ENCODE data around the gene TMEM63C. TPM values are rescaled to one million over a fixed set of nuclear protein-coding genes. Genes with fewer than 3 reads are reported as not detected.

The TMEM63C gene
- total RNA-seq, 2 experiments from 2014 or later, result 3.3 to 3.6 TPM

DNA sequence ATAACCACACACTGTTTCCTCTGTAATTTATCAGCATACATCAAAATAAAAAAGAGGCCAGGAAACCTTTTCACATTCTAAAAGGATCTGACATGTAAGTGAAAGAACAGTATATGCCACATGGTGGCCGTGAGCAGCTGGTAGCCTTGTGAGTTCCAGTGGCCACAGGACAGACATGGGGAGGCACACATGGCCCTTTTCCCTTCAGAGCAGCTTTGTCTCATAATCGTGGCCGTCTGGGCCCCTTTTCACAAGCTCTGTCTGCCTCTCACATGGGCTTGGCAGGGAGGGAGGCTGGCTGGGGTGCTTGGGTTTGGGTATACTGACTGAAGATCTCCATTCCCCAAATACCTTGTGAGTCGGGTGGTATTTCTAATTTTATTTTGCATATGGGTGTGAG, 38.5 kb upstream of the TMEM63C start:
- intact Hi-C loops (cut with micrococcal nuclease), result no loop called here
- H3K27ac Mint-ChIP-seq, result no peak overlapping the region
- H3K9me3 Mint-ChIP-seq, result no peaks in the 10 kb centered on the region
- peaks cover 60% of the 10 kb centered on the region for H3K27me3 Mint-ChIP-seq
- no peak overlapping the region for H3K4me3 Mint-ChIP-seq
- no peak for DNase-seq
- H3K4me1 Mint-ChIP-seq (ENCODE audit: low read depth), result peaks cover 14% of the 10 kb centered on the region
- no peak for ATAC-seq
- ChIA-PET CTCF (interaction anchor here (1.1 to 4.2 kb wide), 6 partner anchors 9 to 70 kb away, joined by 3 to 33 read pairs (median 4); no protein-coding TSS in a partner anchor), POLR2A (no interaction called here)
- TF ChIP-seq, protein P1, sequence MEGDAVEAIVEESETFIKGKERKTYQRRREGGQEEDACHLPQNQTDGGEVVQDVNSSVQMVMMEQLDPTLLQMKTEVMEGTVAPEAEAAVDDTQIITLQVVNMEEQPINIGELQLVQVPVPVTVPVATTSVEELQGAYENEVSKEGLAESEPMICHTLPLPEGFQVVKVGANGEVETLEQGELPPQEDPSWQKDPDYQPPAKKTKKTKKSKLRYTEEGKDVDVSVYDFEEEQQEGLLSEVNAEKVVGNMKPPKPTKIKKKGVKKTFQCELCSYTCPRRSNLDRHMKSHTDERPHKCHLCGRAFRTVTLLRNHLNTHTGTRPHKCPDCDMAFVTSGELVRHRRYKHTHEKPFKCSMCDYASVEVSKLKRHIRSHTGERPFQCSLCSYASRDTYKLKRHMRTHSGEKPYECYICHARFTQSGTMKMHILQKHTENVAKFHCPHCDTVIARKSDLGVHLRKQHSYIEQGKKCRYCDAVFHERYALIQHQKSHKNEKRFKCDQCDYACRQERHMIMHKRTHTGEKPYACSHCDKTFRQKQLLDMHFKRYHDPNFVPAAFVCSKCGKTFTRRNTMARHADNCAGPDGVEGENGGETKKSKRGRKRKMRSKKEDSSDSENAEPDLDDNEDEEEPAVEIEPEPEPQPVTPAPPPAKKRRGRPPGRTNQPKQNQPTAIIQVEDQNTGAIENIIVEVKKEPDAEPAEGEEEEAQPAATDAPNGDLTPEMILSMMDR (IDR thresholded peaks at IDR 0.05), result no peak
- no peaks in the 10 kb centered on the region for H3K36me3 Mint-ChIP-seq (ENCODE audit: low read depth)

DNA sequence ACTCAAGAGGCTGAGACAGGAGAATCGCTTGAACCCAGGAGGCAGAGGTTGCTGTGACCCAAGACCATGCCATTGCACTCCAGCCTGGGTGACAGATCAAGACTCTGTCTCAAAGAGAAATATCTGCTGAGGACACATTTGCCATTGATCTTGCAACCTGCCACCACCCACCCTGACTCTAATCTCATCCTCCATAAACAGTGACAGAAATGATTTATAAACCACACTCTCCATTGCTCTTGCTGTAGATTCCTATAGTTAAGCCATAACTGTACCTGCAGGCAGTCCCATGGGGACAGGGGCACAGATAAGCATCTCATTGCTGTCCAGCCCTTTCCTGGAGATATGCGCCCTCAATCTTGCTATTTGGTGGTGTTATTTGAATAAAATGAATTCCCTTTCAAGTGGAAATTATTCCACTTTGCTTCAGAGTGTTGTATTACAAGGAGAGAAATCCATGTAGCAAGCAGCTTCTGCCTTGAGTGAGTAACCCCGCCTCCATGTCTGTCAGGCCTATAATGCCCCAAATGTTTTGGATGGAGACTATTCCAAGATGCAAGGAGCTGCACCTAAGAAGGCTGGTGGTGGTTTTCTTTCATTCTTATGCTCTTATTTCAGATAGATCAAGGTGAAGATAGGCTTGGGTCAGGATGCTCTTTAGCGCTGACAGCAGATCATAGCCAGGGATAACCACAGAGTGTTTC, 37.0 kb upstream of the TMEM63C start:
- Mint-ChIP-seq H3K27ac (no peak overlapping the region), H3K36me3 (ENCODE audit: low read depth) (no peaks in the 10 kb centered on the region), H3K9me3 (no peaks in the 10 kb centered on the region), H3K27me3 (peaks cover 51% of the 10 kb centered on the region), H3K4me3 (no peak overlapping the region), H3K4me1 (ENCODE audit: low read depth) (peaks cover 9% of the 10 kb centered on the region)
- ATAC-seq (no peak), DNase-seq (no peak)
- POLR2A ChIA-PET, result no interaction called here
- TF ChIP-seq, protein P1 (IDR thresholded peaks at IDR 0.05), result no peak
- intact Hi-C loops (cut with micrococcal nuclease), result no loop called here
- CTCF ChIA-PET, result interaction anchor here (1.7 to 4.2 kb wide), 2 partner anchors 8 to 68 kb away, joined by 6 to 33 read pairs; no protein-coding TSS in a partner anchor

DNA sequence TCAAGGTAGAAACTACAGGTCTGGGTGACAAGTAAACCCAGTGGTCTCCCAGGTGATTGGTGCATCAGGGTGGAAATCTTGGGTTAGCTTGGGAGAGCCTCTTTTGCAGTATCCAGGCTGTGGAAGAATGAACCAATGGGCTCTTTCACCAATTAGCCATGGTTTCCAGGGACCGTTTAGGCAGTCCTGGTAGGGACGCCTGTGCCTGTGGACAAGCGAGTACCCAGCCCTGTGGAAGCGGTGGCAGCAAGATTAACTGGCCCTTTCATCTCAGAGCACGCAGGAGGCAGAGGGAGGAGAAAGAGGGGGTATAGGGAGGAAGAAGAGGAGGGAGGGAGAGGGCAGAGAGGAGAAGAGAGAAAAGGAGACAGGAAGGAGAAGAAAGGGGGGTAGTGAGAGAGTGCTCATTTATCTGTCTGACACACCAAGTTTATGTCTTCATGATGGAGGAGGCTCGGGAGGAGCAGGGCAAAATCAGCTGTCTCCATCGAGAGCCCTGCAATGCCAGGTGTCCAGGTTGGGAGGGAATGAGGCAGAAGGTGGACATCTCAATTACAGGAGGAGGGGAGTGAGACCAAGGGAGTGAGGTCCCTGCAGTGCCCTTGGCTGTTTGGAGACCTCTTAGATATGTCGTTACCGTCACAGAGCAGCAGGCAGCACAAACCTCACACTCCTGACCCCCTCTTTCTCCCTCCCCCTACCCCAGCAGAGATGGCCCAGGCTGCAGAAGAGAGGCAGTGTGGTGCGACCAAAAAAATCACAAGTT, 35.4 kb upstream of the TMEM63C start:
- CTCF ChIA-PET, result interaction anchor here (1.8 kb wide), 1 partner anchor 170 kb away, joined by 8 read pairs; no protein-coding TSS in a partner anchor
- intact Hi-C loops (cut with micrococcal nuclease), result no loop called here
- Mint-ChIP-seq H3K9me3 (no peaks in the 10 kb centered on the region), H3K27ac (no peak overlapping the region), H3K4me3 (no peak overlapping the region), H3K4me1 (ENCODE audit: low read depth) (peaks cover 3% of the 10 kb centered on the region), H3K36me3 (ENCODE audit: low read depth) (no peaks in the 10 kb centered on the region), H3K27me3 (peaks cover 40% of the 10 kb centered on the region)
- TF ChIP-seq, protein P1 (IDR thresholded peaks at IDR 0.05), result no peak
- no peak for ATAC-seq
- DNase-seq, result no peak
- POLR2A ChIA-PET, result interaction anchor here (0.9 kb wide), 1 partner anchor 81 kb away, joined by 3 read pairs; no protein-coding TSS in a partner anchor

DNA sequence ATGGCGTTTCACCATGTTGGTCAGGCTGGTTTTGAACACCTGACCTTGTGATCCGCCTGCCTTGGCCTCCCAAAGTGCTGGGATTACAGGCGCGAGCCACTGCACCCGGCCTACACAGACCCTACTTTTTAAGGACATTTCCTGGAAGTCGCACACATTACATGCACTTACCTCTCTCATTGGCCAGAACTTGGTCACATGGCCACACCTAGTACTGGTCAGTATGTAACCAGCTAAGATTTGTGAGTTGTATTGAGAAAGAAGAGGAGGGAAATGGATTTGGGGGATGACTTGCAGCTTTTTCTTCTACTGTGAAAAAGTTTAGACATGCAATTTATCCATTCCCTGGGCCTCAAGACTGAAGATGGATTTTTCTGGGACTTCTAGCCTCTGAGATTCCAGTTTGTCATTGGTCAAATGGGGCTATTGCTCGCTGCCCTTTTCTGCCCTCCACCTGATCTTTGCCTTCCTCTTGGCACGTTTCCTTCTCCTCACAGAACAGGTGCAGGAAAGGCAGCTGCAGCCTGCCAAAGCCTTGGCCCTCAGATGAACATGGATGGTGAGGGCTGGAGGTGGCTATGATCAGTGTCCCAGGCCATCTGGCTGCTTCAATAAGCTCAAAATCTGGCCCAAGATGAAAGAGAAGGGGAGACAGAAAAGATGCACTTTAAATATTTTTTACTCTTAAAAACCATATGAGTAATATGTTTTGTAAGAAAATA, 32.9 kb upstream of the TMEM63C start:
- no peak overlapping the region for H3K27ac Mint-ChIP-seq
- no peaks in the 10 kb centered on the region for H3K4me1 Mint-ChIP-seq (ENCODE audit: low read depth)
- H3K27me3 Mint-ChIP-seq, result peaks cover 30% of the 10 kb centered on the region
- ChIA-PET POLR2A (no interaction called here), CTCF (interaction anchor here (1.0 to 6.7 kb wide), 8 partner anchors 9 to 281 kb away, joined by 3 to 134 read pairs (median 7); no protein-coding TSS in a partner anchor)
- no peaks in the 10 kb centered on the region for H3K36me3 Mint-ChIP-seq (ENCODE audit: low read depth)
- no peak overlapping the region for H3K4me3 Mint-ChIP-seq
- DNase-seq (no peak), ATAC-seq (no peak)
- H3K9me3 Mint-ChIP-seq, result no peaks in the 10 kb centered on the region
- TF ChIP-seq, protein P1 (IDR thresholded peaks at IDR 0.05), result no peak
- intact Hi-C loops (cut with micrococcal nuclease), result no loop called here

All from activated CD8-positive, alpha-beta T cell treated with anti-CD3 and anti-CD28 coated beads for 36 hours (primary cell).